ENCODE measurements around the gene TNS3.

Gene TNS3

DNA sequence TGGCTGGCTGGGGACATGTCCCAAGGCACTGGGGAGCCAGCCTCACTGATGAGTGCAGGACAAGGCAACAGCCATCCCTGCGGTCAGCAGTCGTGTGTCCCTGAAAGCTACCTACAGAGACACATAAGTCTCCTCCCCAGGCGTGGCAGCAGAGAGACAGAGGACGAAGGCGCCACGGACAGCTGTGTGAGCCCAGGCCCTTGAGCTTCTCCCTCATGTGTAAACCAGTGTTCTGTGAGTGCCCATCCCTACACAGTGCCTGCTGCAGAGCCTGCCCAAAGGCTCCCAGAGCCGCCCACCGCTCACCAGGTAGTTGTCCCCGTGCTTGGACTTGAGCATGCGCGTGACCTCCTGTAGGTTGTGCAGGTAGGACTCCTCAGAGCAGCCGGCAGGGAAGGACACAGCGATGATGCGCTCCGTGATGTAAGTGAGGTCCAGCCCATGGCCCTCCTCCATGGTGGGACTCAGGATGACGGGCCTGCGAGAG lies 142.7 kb downstream of the TNS3 start:
- no peak overlapping the region for H3K4me3 ChIP-seq
- no peak overlapping the region for H3K27ac ChIP-seq
- H3K9ac ChIP-seq (ENCODE audit: insufficient read length) = no peak overlapping the region
- H3K36me3 ChIP-seq (ENCODE audit: insufficient read depth, low read length) = no peaks in the 10 kb centered on the region
- DNase-seq (ENCODE audit: low read depth, low spot score) = no peak
- no peaks in the 10 kb centered on the region for H3K9me3 ChIP-seq (ENCODE audit: low read depth, low read length)
- TF ChIP-seq FOXP2 (optimal IDR thresholded peaks at IDR 0.05; ENCODE audit: control extremely low read depth, extremely low read length, insufficient read depth) (no peak), EZH2 (IDR thresholded peaks at IDR 0.05) (no peak), POLR2AphosphoS5 (IDR thresholded peaks at IDR 0.05; ENCODE audit: borderline replicate concordance, low read depth, low read length) (no peak)

DNA sequence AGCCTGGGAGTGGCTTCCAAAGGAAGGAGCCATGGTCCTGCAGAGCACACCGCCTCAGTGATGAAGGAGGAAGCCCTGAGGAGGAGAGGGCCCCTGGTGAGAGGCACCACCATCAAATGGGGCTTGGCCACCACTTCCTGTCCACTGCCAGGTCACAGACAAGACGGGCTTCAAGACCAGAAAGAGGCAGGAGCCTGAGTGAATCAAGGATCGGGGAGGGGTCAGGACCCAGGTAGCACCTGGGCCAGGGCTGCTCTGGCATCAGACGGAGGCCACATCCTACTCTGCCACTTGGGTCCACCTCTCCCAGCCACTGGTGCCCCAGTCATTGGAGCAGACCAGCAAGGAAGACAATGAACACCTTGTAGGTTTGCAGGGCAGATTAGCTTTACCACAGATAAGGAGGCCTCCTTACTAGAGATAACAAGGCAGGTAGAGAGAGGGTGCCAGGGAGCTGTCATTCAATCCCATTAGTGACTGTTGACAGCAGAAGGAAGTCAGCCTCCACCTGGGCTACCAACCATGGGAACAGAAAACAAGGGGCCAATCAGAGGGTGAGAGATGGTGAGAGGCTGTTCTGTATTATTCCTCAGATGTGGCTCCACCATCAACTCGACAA lies 143.4 kb downstream of the TNS3 start:
- no peaks in the 10 kb centered on the region for H3K9me3 ChIP-seq (ENCODE audit: low read depth, low read length)
- DNase-seq (ENCODE audit: low read depth, low spot score) = no peak
- no peaks in the 10 kb centered on the region for H3K36me3 ChIP-seq (ENCODE audit: insufficient read depth, low read length)
- TF ChIP-seq POLR2AphosphoS5 (IDR thresholded peaks at IDR 0.05; ENCODE audit: borderline replicate concordance, low read depth, low read length) (no peak), EZH2 (IDR thresholded peaks at IDR 0.05) (no peak), FOXP2 (optimal IDR thresholded peaks at IDR 0.05; ENCODE audit: control extremely low read depth, extremely low read length, insufficient read depth) (no peak)
- no peak overlapping the region for H3K4me3 ChIP-seq
- H3K27ac ChIP-seq = no peak overlapping the region
- no peak overlapping the region for H3K9ac ChIP-seq (ENCODE audit: insufficient read length)

DNA sequence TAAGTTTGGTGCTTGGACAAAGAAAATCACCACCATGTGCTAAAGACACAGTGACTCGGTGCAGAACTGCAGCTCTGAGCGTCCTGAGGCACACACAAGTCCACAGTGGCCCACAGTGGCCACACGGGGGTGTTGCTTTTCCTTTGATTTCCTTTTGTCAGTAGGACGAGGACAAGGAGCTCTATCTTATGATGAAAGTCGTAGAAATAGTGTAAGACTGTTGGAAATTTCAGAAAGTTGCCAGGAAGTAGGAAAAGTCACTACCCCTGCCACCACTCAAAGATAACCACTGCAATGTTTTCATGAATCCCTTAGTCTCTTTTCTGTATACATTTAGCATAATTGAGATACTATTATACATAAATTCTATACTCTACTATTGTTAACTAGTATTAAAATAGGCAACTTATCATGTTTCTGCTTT lies 146.0 kb downstream of the TNS3 start:
- no peaks in the 10 kb centered on the region for H3K9me3 ChIP-seq (ENCODE audit: low read depth, low read length)
- no peak overlapping the region for H3K4me3 ChIP-seq
- no peak overlapping the region for H3K9ac ChIP-seq (ENCODE audit: insufficient read length)
- H3K27ac ChIP-seq = no peak overlapping the region
- no peak for DNase-seq (ENCODE audit: low read depth, low spot score)
- TF ChIP-seq FOXP2 (optimal IDR thresholded peaks at IDR 0.05; ENCODE audit: control extremely low read depth, extremely low read length, insufficient read depth) (no peak), POLR2AphosphoS5 (IDR thresholded peaks at IDR 0.05; ENCODE audit: borderline replicate concordance, low read depth, low read length) (no peak), EZH2 (IDR thresholded peaks at IDR 0.05) (no peak)
- no peaks in the 10 kb centered on the region for H3K36me3 ChIP-seq (ENCODE audit: insufficient read depth, low read length)

DNA sequence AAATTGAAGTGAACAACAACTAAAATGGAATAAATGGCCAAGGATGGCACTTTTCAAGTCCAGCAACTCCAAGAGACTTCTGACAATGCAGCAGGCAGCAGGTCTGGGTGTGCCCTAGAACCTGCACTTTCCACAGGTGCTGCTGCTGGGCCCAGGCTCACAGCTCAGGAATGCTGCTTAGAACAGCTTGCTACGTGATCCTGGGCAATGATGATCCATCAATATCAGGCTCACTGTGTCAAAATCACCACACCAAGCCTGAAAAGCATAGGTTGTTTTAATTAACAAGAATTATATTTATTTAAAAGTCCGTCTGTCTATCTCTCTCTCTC lies 148.4 kb downstream of the TNS3 start:
- no peak for DNase-seq (ENCODE audit: low read depth, low spot score)
- no peak overlapping the region for H3K27ac ChIP-seq
- no peaks in the 10 kb centered on the region for H3K9me3 ChIP-seq (ENCODE audit: low read depth, low read length)
- no peaks in the 10 kb centered on the region for H3K36me3 ChIP-seq (ENCODE audit: insufficient read depth, low read length)
- TF ChIP-seq EZH2 (IDR thresholded peaks at IDR 0.05) = no peak
- no peak for TF ChIP-seq POLR2AphosphoS5 (IDR thresholded peaks at IDR 0.05; ENCODE audit: borderline replicate concordance, low read depth, low read length)
- no peak for TF ChIP-seq FOXP2 (optimal IDR thresholded peaks at IDR 0.05; ENCODE audit: control extremely low read depth, extremely low read length, insufficient read depth)
- H3K9ac ChIP-seq (ENCODE audit: insufficient read length) = no peak overlapping the region
- no peak overlapping the region for H3K4me3 ChIP-seq

DNA sequence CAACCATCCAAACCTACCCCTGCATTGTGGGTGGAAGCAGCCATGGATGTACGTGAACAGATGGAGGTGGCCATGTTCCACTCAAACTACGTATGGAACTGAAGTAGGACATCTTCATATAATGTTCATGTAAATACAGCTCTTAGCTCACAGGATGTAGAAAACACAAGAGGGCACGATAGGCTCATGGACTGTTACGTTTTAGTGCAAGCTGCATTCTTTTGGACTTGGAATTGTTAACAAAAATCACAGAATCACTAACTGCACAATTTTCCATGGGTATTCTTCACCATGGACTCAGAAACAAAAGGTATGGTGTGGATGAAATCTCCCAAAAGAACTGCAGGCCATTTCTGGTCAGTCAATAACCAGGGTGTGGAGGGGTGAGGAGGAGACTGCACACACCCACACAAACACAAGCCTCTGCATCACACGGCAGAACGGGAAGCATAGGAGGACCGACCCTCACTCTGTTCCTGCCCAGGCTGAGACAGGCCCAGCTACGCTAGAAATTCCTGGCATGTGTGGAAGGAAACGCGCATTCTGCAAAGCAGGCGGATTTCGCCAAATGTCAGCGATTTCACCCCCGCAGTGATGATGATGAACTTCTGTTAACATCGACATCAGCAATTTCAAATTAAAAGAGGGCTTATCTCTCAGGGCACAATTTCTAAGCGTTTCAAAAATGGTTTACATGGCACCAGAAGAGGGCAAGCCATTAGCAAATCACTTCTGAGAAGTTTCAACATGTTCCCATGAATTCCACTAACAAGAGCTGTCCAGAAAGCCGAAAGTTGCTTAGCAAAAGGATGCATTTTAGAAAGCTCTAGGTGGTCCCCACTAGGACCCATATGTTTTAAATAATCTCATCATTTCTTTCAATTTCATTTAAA lies 149.0 kb downstream of the TNS3 start:
- TF ChIP-seq EZH2 (IDR thresholded peaks at IDR 0.05) = no peak
- TF ChIP-seq FOXP2 (optimal IDR thresholded peaks at IDR 0.05; ENCODE audit: control extremely low read depth, extremely low read length, insufficient read depth) = no peak
- no peak for TF ChIP-seq POLR2AphosphoS5 (IDR thresholded peaks at IDR 0.05; ENCODE audit: borderline replicate concordance, low read depth, low read length)
- Histone ChIP-seq H3K27ac (no peak overlapping the region), H3K36me3 (ENCODE audit: insufficient read depth, low read length) (no peaks in the 10 kb centered on the region), H3K9ac (ENCODE audit: insufficient read length) (no peak overlapping the region), H3K4me3 (no peak overlapping the region), H3K9me3 (ENCODE audit: low read depth, low read length) (no peaks in the 10 kb centered on the region)
- no peak for DNase-seq (ENCODE audit: low read depth, low spot score)

DNA sequence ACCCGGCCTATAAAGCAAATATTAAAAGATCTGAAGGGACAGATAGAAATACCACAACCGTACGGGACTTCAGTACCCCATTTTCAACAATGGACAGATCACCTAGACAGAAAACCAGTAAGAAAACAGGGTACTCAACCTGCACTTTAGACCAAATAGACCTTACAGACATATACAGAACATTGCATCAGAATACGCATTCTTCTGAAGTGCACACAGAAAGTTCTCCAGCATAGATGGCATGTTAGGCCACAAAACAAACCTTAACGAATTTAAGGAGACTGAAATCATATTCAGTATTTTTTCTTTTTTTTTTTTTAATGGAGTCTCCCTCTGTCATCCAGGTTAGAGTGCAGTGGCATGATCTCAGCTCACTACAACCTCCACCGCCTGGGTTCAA lies 151.5 kb downstream of the TNS3 start:
- Histone ChIP-seq H3K9ac (ENCODE audit: insufficient read length) (no peak overlapping the region), H3K27ac (no peak overlapping the region), H3K36me3 (ENCODE audit: insufficient read depth, low read length) (no peaks in the 10 kb centered on the region), H3K4me3 (no peak overlapping the region), H3K9me3 (ENCODE audit: low read depth, low read length) (no peaks in the 10 kb centered on the region)
- TF ChIP-seq FOXP2 (optimal IDR thresholded peaks at IDR 0.05; ENCODE audit: control extremely low read depth, extremely low read length, insufficient read depth) = no peak
- TF ChIP-seq POLR2AphosphoS5 (IDR thresholded peaks at IDR 0.05; ENCODE audit: borderline replicate concordance, low read depth, low read length) = no peak
- no peak for TF ChIP-seq EZH2 (IDR thresholded peaks at IDR 0.05)
- no peak for DNase-seq (ENCODE audit: low read depth, low spot score)

DNA sequence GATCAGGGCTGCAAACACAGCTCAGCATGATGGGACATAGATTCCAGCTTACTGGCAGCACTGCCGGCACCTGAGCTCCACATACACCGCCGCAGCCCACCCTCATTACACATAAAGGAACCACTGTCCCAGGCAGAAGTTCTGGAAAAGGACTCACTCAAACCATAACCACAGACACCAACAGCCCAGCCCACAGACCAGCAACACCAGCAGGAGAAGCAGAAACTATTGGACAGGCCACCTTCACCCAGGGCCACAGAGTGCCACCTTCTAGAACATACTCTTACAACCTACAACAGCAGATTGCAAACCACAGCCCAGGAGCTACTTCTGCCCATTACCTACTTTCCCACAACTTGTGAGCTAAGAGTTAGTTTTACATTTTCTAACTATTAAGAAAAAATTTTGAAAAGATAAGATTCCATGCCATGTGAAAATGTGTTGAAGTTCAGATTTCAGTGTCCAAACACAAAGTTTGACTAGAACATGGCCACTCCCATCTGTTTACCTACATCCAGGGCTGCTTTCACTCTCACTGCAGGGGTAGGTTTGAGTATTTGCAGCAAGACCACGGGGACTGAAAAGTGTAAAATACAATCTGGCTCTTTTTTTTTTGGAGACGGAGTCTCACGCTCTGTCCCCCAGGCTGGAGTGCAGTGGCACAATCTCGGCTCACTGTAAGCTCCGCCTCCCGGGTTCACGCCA lies 153.0 kb downstream of the TNS3 start:
- no peak overlapping the region for H3K27ac ChIP-seq
- H3K9ac ChIP-seq (ENCODE audit: insufficient read length) = no peak overlapping the region
- no peaks in the 10 kb centered on the region for H3K36me3 ChIP-seq (ENCODE audit: insufficient read depth, low read length)
- H3K4me3 ChIP-seq = no peak overlapping the region
- no peaks in the 10 kb centered on the region for H3K9me3 ChIP-seq (ENCODE audit: low read depth, low read length)
- DNase-seq (ENCODE audit: low read depth, low spot score) = no peak
- TF ChIP-seq POLR2AphosphoS5 (IDR thresholded peaks at IDR 0.05; ENCODE audit: borderline replicate concordance, low read depth, low read length) (no peak), FOXP2 (optimal IDR thresholded peaks at IDR 0.05; ENCODE audit: control extremely low read depth, extremely low read length, insufficient read depth) (no peak), EZH2 (IDR thresholded peaks at IDR 0.05) (no peak)
